A549 (cell line): ENCODE data around the gene ZNHIT6. TPM values are rescaled to one million over a fixed set of nuclear protein-coding genes. Genes with fewer than 3 reads are reported as not detected.
"Not testable (repeated sequence)": the region's sequence is repeated elsewhere in the genome, so short reads cannot be mapped to it uniquely, and the experiment has no call there.

ENCODE experiments used
- ATAC-seq, 2 experiments: fragments of 200-7000 bp in 1 of 2; fragments of >200 bp in 1 of 2; cut with Nextera tagmentation in 1 of 2; cut with Tn5 transposase in 1 of 2; 3 replicates each; pipeline versions ENCODE4 v1.8.0 to v1.9.1; 2018 to 2020; ENCODE audit warnings: mild to moderate bottlenecking in 1 of 2, moderate library complexity in 1 of 2
- CTCF ChIA-PET: fragments of 300-600 bp; sonication (Branson Sonifier 250); formaldehyde crosslinking; extraction: SDS; loops from one replicate; lab custom pipeline; 2021; ENCODE audit warnings: antibody characterized with exemption, inconsistent platforms; lab: Yijun Ruan, JAX
- POLR2A ChIA-PET: fragments of 350-600 bp; formaldehyde crosslinking; extraction: SDS; loops from one replicate; lab custom pipeline; 2021; ENCODE audit warnings: antibody characterized with exemption, inconsistent platforms; lab: Yijun Ruan, JAX
- DNase-seq, 2 experiments: peaks; one replicate each; pipeline versions ENCODE4 v3.0.0 to v3.0.0-alpha.2; 2011 to 2016; ENCODE audit warnings: low read depth in 1 of 2, low spot score in 1 of 2
- FAIRE-seq: peaks from 2 replicates; lab custom pipeline; 2011; peaks lifted over from hg19 to GRCh38; lab: Jason Lieb, UNC
- H3K27ac ChIP-seq, 2 experiments: fragments of >200 bp; sonication (Bioruptor Twin); formaldehyde crosslinking; 3 replicates each; pipeline ENCODE4 v1.5.1; 2016 to 2017
- H3K4me1 ChIP-seq: fragments of >200 bp; sonication (Bioruptor Twin); formaldehyde crosslinking; 3 replicates; pipeline ENCODE4 v1.6.1; 2016
- H3K4me2 ChIP-seq: fragments of >200 bp; sonication (Bioruptor Twin); formaldehyde crosslinking; 3 replicates; pipeline ENCODE4 v1.6.1; 2016
- H3K4me3 ChIP-seq: fragments of >200 bp; sonication (Bioruptor Twin); formaldehyde crosslinking; 3 replicates; pipeline ENCODE4 v1.5.1; 2016
- H3K9me3 ChIP-seq: fragments of >200 bp; sonication (Bioruptor Twin); formaldehyde crosslinking; 3 replicates; pipeline ENCODE4 v1.6.1; 2016
- CHD2 ChIP-seq: fragments of 150-350 bp; IDR thresholded peaks from 2 replicates; pipeline ENCODE4 v1.6.1; 2014; ENCODE audit warnings: low read length; ENCODE audit not compliant: partially characterized antibody
- EP300 ChIP-seq, 2 experiments: fragments of >200 bp; sonication (Bioruptor Twin); formaldehyde crosslinking; IDR thresholded peaks; 2 replicates in 1 of 2; 3 replicates in 1 of 2; pipeline ENCODE4 v1.6.1; 2016 to 2017
- ESRRA ChIP-seq: fragments of 150-350 bp; IDR thresholded peaks from 2 replicates; pipeline ENCODE4 v1.6.1; 2014; ENCODE audit warnings: mild to moderate bottlenecking, low read length, borderline replicate concordance
- HOXB13 ChIP-seq: fragments of 250-450 bp; sonication (Bioruptor Pico); IDR thresholded peaks from 2 replicates; pipeline ENCODE4 v1.5.0; 2020; ENCODE audit warnings: low read depth, mild to moderate bottlenecking, moderate library complexity
- HOXB5 ChIP-seq: fragments of 250-450 bp; sonication (Bioruptor Pico); IDR thresholded peaks from 2 replicates; pipeline ENCODE4 v1.5.0; 2020; ENCODE audit warnings: mild to moderate bottlenecking, moderate library complexity
- JUN ChIP-seq, 2 experiments: fragments of >200 bp; sonication (Bioruptor Twin); formaldehyde crosslinking; IDR thresholded peaks; 2 replicates in 1 of 2; 3 replicates in 1 of 2; pipeline ENCODE4 v1.6.1; 2016 to 2017
- KDM5A ChIP-seq: fragments of 200-600 bp; sonication (generic); IDR thresholded peaks from 2 replicates; pipeline ENCODE4 v1.6.1; 2016; ENCODE audit warnings: antibody characterized with exemption, mild to moderate bottlenecking
- PHF8 ChIP-seq: fragments of 200-600 bp; sonication (generic); IDR thresholded peaks from 2 replicates; pipeline ENCODE4 v1.6.1; 2016; ENCODE audit warnings: low read depth, mild to moderate bottlenecking, antibody characterized with exemption, moderate library complexity, borderline replicate concordance
- RAD21 ChIP-seq, 2 experiments: fragments of >200 bp in 1 of 2; sonication (Bioruptor Twin) in 1 of 2; formaldehyde crosslinking in 1 of 2; IDR thresholded peaks in 1 of 2; conservative IDR thresholded peaks in 1 of 2; 2 replicates in 1 of 2; 3 replicates in 1 of 2; pipeline ENCODE4 v1.6.1; 2012 to 2018; ENCODE audit warnings: inconsistent platforms in 1 of 2
- ZNF302 ChIP-seq: fragments of 250-450 bp; sonication (Bioruptor Pico); IDR thresholded peaks from 2 replicates; pipeline ENCODE4 v1.9.0; 2021; ENCODE audit warnings: inconsistent platforms, mild to moderate bottlenecking, moderate library complexity
- WGBS: methylation state at CpG from one replicate; pipeline ENCODE4 v1.1.6; 2017; ENCODE audit errors: missing lambda C conversion rate; 5-methylcytosine and 5-hydroxymethylcytosine counted together
- polyA plus RNA-seq, 4 experiments: library from polyadenylated mRNA; depleted of rRNA in 3 of 4; stranded (reverse); fragments of >200 nt; fragmentation: RNase III in 1 of 4; extraction: RNeasy Plus Mini Kit Qiagen cat#74134 plus additional on column Dnase treatment in 1 of 4; gene quantifications; 2 replicates in 3 of 4; 3 replicates in 1 of 4; pipeline ENCODE4 v1.2.3, GENCODE V29; 2011 to 2017
- TF ChIP-seq, protein P1 (sequence below): IDR thresholded peaks from 2 replicates; pipeline ENCODE4 v1.6.1; 2012
- TF ChIP-seq, protein P2 (sequence below): fragments of >200 bp; sonication (Bioruptor Twin); formaldehyde crosslinking; IDR thresholded peaks from 3 replicates; pipeline ENCODE4 v1.5.1; 2016
- TF ChIP-seq, protein P3 (sequence below): fragments of 250-450 bp; sonication (Bioruptor Pico); IDR thresholded peaks from 2 replicates; pipeline ENCODE4 v1.5.0; 2021; ENCODE audit warnings: mild to moderate bottlenecking, moderate library complexity, borderline replicate concordance
- TF ChIP-seq, protein P4 (sequence below): fragments of 150-350 bp; IDR thresholded peaks from 2 replicates; pipeline ENCODE4 v1.6.1; 2014; ENCODE audit warnings: low read depth, mild to moderate bottlenecking, low read length

ZNHIT6 gene
- polyA plus RNA-seq, 2 of the 4 experiments (the other 2 are of a cell fraction), result 20.3 to 31.4 TPM

DNA sequence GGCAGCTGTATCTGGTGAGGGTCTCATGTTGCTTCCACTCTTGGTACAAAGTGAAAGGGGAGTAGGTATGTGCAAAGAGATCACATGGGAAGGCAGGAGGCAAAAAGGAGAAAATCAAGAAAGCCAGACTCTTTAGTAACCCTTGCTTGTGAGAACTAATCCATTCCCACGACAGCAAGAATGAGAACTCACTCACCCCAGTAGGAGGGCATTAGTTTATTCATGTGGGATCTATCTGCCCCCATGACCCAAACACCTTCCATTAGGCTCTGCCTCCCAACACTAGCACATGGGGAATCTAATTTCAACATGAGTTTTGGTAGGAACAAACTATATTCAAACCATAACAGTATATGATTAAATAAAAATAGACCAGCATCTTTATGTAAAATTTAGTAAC, 57.6 kb downstream of the ZNHIT6 start:
- Histone ChIP-seq H3K27ac (no peak overlapping the region), H3K4me3 (no peak overlapping the region), H3K4me1 (peaks cover 19% of the 10 kb centered on the region), H3K4me2 (no peak overlapping the region), H3K9me3 (peaks cover 9% of the 10 kb centered on the region)
- no peak for ATAC-seq
- no peak for FAIRE-seq
- DNase-seq, result no peak
- POLR2A ChIA-PET, result no interaction called here
- TF ChIP-seq, protein P1, sequence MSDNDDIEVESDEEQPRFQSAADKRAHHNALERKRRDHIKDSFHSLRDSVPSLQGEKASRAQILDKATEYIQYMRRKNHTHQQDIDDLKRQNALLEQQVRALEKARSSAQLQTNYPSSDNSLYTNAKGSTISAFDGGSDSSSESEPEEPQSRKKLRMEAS, result no peak
- TF ChIP-seq PHF8 (no peak), EP300 (IDR thresholded peaks at IDR 0.05) (no peak), RAD21 (conservative IDR thresholded peaks at IDR 0.05 in 1 of 2, IDR thresholded peaks at IDR 0.05 in 1 of 2) (no peak), CHD2 (no peak)
- TF ChIP-seq, protein P2, sequence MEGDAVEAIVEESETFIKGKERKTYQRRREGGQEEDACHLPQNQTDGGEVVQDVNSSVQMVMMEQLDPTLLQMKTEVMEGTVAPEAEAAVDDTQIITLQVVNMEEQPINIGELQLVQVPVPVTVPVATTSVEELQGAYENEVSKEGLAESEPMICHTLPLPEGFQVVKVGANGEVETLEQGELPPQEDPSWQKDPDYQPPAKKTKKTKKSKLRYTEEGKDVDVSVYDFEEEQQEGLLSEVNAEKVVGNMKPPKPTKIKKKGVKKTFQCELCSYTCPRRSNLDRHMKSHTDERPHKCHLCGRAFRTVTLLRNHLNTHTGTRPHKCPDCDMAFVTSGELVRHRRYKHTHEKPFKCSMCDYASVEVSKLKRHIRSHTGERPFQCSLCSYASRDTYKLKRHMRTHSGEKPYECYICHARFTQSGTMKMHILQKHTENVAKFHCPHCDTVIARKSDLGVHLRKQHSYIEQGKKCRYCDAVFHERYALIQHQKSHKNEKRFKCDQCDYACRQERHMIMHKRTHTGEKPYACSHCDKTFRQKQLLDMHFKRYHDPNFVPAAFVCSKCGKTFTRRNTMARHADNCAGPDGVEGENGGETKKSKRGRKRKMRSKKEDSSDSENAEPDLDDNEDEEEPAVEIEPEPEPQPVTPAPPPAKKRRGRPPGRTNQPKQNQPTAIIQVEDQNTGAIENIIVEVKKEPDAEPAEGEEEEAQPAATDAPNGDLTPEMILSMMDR, result no peak
- CTCF ChIA-PET, result interaction anchor here (0.8 to 1.1 kb wide), 2 partner anchors 21 to 42 kb away, joined by 4 to 5 read pairs; no protein-coding TSS in a partner anchor
- WGBS, result 83% methylated on average over 1 of the region's 1 CpG

DNA sequence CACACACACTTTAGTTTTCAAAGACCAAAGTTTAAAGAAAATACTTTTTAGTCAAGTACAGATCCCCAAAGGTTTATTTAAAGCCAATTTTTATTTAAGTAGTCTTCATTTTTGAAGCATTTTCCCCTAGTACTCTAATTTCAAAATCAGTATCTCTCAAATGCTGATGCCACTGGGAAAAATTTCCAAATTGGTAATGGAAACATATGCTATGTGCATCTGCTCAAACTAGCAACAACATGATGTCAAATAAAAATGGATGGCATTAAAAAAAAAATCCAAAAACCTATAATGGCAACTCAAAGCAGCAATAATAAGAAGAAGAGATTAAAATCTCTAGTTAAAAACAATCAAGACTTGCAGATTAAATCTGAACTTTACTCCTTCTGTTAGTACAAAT, 58.6 kb downstream of the ZNHIT6 start:
- no peak for FAIRE-seq
- POLR2A ChIA-PET, result no interaction called here
- peaks cover 9% of the 10 kb centered on the region for H3K9me3 ChIP-seq
- H3K27ac ChIP-seq, result no peak overlapping the region
- DNase-seq, result no peak
- no peak overlapping the region for H3K4me2 ChIP-seq
- CTCF ChIA-PET, result interaction anchor here (1.1 kb wide), 2 partner anchors 34 to 43 kb away, joined by 3 to 4 read pairs; no protein-coding TSS in a partner anchor
- H3K4me1 ChIP-seq, result peaks cover 9% of the 10 kb centered on the region
- H3K4me3 ChIP-seq, result no peak overlapping the region
- no peak for ATAC-seq
- TF ChIP-seq, protein P2, result no peak
- TF ChIP-seq KDM5A, result no peak

DNA sequence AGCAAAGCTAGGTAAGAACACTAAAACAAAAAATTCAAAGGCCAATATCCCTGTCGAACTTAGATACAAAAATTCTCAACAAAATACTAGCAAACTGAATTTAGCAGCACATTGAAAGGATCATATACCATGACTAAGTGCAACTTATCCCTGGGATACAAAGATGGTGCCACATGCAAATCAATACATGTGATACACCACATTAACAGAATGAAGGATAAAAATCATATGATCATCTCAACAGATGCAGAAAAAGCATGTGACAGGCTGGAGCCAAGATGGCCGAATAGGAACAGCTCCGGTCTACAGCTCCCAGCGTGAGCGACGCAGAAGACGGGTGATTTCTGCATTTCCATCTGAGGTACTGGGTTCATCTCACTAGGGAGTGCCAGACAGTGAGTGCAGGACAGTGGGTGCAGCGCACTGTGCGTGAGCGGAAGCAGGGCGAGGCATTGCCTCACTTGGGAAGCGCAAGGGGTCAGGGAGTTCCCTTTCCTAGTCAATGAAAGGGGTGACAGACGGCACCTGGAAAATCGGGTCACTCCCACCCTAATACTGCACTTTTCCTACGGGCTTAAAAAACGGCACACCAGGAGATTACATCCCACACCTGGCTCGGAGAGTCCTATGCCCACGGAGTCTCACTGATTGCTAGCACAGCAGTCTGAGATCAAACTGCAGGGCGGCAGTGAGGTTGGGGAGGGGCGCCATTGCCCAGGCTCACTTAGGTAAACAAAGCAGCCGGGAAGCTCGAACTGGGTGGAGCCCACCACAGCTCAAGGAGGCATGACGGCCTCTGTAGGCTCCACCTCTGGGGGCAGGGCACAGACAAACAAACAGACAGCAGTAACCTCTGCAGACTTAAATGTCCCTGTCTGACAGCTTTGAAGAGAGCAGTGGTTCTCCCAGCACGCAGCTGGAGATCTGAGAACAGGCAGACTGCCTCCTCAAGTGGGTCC, 66.4 kb downstream of the ZNHIT6 start:
- POLR2A ChIA-PET, H3K27ac ChIP-seq, H3K4me2 ChIP-seq, ATAC-seq, CTCF ChIA-PET, FAIRE-seq, DNase-seq, H3K4me1 ChIP-seq, H3K4me3 ChIP-seq: not testable (repeated sequence)
- H3K9me3 ChIP-seq, result peaks cover 18% of the 10 kb centered on the region
- 89% methylated on average over 20 of the region's 24 CpGs for WGBS

DNA sequence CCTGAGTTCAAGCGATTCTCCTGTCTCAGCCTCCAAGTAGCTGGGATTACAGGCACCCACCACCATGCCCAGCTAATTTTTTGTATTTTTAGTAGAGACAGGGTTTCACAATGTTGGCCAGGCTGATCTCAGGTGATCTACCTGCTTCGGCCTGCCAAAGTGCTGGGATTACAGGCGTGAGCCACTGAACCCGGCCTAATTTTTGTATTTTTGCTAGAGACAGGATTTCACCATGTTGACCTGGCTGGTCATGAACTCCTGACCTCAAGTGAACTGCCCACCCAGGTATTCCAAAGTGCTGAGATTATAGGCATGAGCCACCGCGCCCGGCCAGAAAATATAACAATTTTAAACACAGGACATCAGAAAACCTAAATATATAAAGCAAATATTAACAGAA, 68.3 kb downstream of the ZNHIT6 start:
- CTCF ChIA-PET, H3K4me1 ChIP-seq, DNase-seq: not testable (repeated sequence)

DNA sequence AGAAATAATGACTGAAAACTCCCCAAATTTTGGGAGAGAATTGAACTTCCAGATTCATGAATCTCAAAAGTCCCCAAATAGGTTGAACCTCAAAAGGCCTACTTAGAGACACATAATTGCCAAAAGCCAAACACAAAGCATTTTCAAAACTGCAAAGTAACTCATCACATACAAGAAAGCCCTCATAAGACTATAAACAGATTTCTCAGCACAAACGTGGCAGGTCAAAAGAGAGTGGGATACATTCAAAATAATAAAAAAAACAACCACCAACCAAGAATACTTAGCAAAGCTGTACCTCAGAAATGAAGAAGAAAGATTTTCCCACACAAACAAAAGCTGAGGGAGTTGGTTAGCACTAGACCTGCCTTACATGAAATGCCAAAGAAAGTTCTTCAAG, 69.8 kb downstream of the ZNHIT6 start:
- H3K4me1 ChIP-seq, result no peaks in the 10 kb centered on the region
- FAIRE-seq, result no peak
- no peak for DNase-seq
- no peak overlapping the region for H3K4me3 ChIP-seq
- no peak overlapping the region for H3K27ac ChIP-seq
- POLR2A ChIA-PET, result no interaction called here
- WGBS, result 73% methylated on average over 1 of the region's 1 CpG
- H3K4me2 ChIP-seq, result no peak overlapping the region
- no peak for ATAC-seq
- H3K9me3 ChIP-seq, result peaks cover 21% of the 10 kb centered on the region
- CTCF ChIA-PET, result no interaction called here
- TF ChIP-seq, protein P3, sequence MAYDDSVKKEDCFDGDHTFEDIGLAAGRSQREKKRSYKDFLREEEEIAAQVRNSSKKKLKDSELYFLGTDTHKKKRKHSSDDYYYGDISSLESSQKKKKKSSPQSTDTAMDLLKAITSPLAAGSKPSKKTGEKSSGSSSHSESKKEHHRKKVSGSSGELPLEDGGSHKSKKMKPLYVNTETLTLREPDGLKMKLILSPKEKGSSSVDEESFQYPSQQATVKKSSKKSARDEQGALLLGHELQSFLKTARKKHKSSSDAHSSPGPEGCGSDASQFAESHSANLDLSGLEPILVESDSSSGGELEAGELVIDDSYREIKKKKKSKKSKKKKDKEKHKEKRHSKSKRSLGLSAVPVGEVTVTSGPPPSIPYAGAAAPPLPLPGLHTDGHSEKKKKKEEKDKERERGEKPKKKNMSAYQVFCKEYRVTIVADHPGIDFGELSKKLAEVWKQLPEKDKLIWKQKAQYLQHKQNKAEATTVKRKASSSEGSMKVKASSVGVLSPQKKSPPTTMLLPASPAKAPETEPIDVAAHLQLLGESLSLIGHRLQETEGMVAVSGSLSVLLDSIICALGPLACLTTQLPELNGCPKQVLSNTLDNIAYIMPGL (CRISPR knock-in tag), result no peak
- TF ChIP-seq HOXB13 (CRISPR knock-in tag) (no peak), JUN (IDR thresholded peaks at IDR 0.05) (no peak), HOXB5 (no peak), ESRRA (no peak), ZNF302 (no peak)
- TF ChIP-seq, protein P4, sequence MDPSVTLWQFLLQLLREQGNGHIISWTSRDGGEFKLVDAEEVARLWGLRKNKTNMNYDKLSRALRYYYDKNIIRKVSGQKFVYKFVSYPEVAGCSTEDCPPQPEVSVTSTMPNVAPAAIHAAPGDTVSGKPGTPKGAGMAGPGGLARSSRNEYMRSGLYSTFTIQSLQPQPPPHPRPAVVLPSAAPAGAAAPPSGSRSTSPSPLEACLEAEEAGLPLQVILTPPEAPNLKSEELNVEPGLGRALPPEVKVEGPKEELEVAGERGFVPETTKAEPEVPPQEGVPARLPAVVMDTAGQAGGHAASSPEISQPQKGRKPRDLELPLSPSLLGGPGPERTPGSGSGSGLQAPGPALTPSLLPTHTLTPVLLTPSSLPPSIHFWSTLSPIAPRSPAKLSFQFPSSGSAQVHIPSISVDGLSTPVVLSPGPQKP, result no peak
- TF ChIP-seq, protein P1, result no peak

More for the DNA sequence above, 68.3 kb downstream of the ZNHIT6 start:
- ATAC-seq, POLR2A ChIA-PET, H3K4me2 ChIP-seq, H3K27ac ChIP-seq, H3K4me3 ChIP-seq, FAIRE-seq: not testable (repeated sequence)
- WGBS, result 89% methylated on average over 6 of the region's 7 CpGs
- peaks cover 21% of the 10 kb centered on the region for H3K9me3 ChIP-seq
